ENCODE data around the gene CDK5RAP1. TPM values are rescaled to one million over a fixed set of nuclear protein-coding genes. Genes with fewer than 3 reads are reported as not detected.

Gene CDK5RAP1
- total RNA-seq, 3 donors from 2014 or later: 21.8 to 32.4 (median 29.4) TPM

- no peak for DNase-seq (ENCODE audit: low spot score in 2 of 2)
- H3K27me3 ChIP-seq: no peaks in the 10 kb centered on the region
- no peak overlapping the region for H3K4me3 ChIP-seq
- H3K9me3 ChIP-seq: no peaks in the 10 kb centered on the region
- peaks cover 8% of the 10 kb centered on the region for H3K36me3 ChIP-seq
- no peak overlapping the region for H3K27ac ChIP-seq
- intact Hi-C loops (cut with DNase I; ENCODE audit: low total_unique reads): no loop called here
- H3K4me1 ChIP-seq: no peaks in the 10 kb centered on the region
- TF ChIP-seq POLR2AphosphoS5 (IDR thresholded peaks at IDR 0.05) (no peak), CTCF (IDR thresholded peaks at IDR 0.05) (no peak), POLR2A (IDR thresholded peaks at IDR 0.05) (no peak)
These were observed 38.4 kb downstream of the CDK5RAP1 start for GRCh38 chr20:33362898-33363297.

DNA sequence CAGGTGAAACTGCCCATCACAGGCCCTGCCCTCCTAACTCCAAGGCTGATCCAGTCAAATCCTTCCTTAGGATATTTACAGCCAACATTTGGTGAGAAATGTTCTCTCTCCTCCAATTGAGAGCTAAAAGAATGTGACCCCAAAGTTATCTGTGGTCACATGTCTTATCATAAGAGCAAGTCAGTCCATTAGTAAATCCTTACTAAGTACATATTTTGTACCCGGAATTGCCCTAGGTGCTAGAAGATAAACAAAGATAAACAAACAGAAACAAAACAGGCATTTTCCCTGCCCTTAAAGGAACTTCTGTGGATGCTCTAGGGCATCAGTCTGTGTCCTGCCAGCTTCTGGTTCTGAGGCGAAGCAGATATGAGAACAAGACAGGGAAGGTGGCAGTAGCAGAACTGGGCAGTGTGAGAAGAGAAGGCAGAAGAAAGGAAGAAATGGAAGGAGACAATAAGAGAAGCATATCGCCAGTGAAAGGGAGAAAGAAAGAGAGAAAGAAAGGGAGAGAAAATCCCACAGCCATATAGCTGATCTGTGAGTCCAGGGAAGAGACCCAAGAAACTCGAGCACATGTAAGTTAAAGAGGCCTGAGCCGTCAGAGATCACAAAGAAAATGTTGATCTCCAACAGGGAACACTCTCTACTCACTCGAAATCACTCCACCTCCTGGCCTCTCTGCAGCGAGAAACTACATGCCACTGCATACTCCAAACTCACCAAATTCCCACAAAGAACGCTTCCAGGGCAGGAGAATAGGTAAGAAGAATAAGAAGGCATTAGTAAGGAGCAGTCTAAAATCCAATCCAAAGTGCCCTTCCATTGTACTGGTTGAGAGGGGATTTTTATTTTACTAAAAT lies 41.7 kb downstream of the CDK5RAP1 start:
- Histone ChIP-seq H3K27me3 (no peaks in the 10 kb centered on the region), H3K4me3 (no peak overlapping the region), H3K27ac (no peak overlapping the region), H3K36me3 (peaks cover 5% of the 10 kb centered on the region), H3K9me3 (no peaks in the 10 kb centered on the region), H3K4me1 (no peaks in the 10 kb centered on the region)
- intact Hi-C loops (cut with DNase I; ENCODE audit: low total_unique reads): no loop called here
- TF ChIP-seq CTCF (IDR thresholded peaks at IDR 0.05): no peak
- TF ChIP-seq POLR2A (IDR thresholded peaks at IDR 0.05): no peak
- TF ChIP-seq POLR2AphosphoS5 (IDR thresholded peaks at IDR 0.05): no peak
- DNase-seq (ENCODE audit: low spot score in 2 of 2): no peak

DNA sequence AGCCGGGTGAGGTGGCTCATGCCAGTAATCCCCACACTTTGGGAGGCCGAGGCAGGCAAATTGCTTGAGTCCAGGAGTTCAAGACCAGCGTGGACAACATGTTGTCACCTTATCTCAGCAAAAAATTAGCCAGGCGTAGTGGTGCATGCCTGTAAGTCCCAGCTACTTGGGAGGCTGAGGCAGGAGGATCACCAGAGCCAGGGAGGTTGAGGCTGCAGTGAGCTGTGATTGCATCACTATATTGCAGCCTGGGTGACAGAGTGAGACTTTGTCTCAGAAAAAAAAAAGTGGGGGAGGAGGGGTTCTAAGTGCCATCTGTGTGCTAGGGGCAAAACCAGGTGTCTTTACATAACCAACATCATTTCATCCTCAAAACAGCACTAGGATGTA lies 48.3 kb downstream of the CDK5RAP1 start:
- Histone ChIP-seq H3K27ac (no peak overlapping the region), H3K4me1 (no peaks in the 10 kb centered on the region), H3K36me3 (no peaks in the 10 kb centered on the region), H3K9me3 (no peaks in the 10 kb centered on the region), H3K27me3 (no peaks in the 10 kb centered on the region), H3K4me3 (no peak overlapping the region)
- intact Hi-C loops (cut with DNase I; ENCODE audit: low total_unique reads): no loop called here
- TF ChIP-seq POLR2AphosphoS5 (IDR thresholded peaks at IDR 0.05): no peak
- no peak for TF ChIP-seq POLR2A (IDR thresholded peaks at IDR 0.05)
- TF ChIP-seq CTCF (IDR thresholded peaks at IDR 0.05): no peak
- DNase-seq (ENCODE audit: low spot score in 2 of 2): no peak

- no peak for DNase-seq (ENCODE audit: low spot score in 2 of 2)
- no peak for TF ChIP-seq CTCF (IDR thresholded peaks at IDR 0.05)
- TF ChIP-seq POLR2AphosphoS5 (IDR thresholded peaks at IDR 0.05): no peak
- TF ChIP-seq POLR2A (IDR thresholded peaks at IDR 0.05): no peak
- Histone ChIP-seq H3K4me3 (no peak overlapping the region), H3K4me1 (no peaks in the 10 kb centered on the region), H3K36me3 (no peaks in the 10 kb centered on the region), H3K9me3 (no peaks in the 10 kb centered on the region), H3K27ac (no peak overlapping the region), H3K27me3 (no peaks in the 10 kb centered on the region)
- intact Hi-C loops (cut with DNase I; ENCODE audit: low total_unique reads): no loop called here
These were observed 48.9 kb downstream of the CDK5RAP1 start for GRCh38 chr20:33352258-33353012.

DNA sequence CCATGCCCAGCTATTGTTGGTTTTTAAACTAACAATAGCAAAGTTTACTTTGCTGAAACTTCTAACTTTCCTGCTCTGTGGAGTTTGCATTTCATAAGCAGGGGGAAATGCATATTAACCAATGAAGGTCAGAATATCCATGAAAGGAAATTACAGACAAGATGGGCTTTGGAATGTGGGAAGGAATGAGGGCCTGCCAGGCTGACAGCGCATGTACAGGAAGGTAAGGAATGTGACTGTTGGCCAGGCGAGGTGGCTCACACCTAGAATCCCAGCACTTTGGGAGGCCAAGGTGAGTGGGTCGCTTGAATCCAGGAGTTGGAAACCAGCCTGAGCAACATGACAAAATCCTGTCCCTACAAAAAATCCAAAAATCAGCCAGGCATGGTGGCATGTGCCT lies 49.6 kb downstream of the CDK5RAP1 start:
- H3K4me3 ChIP-seq: no peak overlapping the region
- no peak for TF ChIP-seq POLR2A (IDR thresholded peaks at IDR 0.05)
- TF ChIP-seq CTCF (IDR thresholded peaks at IDR 0.05): no peak
- TF ChIP-seq POLR2AphosphoS5 (IDR thresholded peaks at IDR 0.05): no peak
- intact Hi-C loops (cut with DNase I; ENCODE audit: low total_unique reads): no loop called here
- H3K4me1 ChIP-seq: no peaks in the 10 kb centered on the region
- H3K27me3 ChIP-seq: no peaks in the 10 kb centered on the region
- no peaks in the 10 kb centered on the region for H3K36me3 ChIP-seq
- no peaks in the 10 kb centered on the region for H3K9me3 ChIP-seq
- no peak for DNase-seq (ENCODE audit: low spot score in 2 of 2)
- H3K27ac ChIP-seq: no peak overlapping the region
